Measurements from ENCODE around the gene IL25. TPM values are rescaled to one million over a fixed set of nuclear protein-coding genes. Genes with fewer than 3 reads are reported as not detected.

IL25 gene
- total and polyA plus RNA-seq, 2 experiments from 2014 or later = 3.2 TPM; not detected in 1

DNA sequence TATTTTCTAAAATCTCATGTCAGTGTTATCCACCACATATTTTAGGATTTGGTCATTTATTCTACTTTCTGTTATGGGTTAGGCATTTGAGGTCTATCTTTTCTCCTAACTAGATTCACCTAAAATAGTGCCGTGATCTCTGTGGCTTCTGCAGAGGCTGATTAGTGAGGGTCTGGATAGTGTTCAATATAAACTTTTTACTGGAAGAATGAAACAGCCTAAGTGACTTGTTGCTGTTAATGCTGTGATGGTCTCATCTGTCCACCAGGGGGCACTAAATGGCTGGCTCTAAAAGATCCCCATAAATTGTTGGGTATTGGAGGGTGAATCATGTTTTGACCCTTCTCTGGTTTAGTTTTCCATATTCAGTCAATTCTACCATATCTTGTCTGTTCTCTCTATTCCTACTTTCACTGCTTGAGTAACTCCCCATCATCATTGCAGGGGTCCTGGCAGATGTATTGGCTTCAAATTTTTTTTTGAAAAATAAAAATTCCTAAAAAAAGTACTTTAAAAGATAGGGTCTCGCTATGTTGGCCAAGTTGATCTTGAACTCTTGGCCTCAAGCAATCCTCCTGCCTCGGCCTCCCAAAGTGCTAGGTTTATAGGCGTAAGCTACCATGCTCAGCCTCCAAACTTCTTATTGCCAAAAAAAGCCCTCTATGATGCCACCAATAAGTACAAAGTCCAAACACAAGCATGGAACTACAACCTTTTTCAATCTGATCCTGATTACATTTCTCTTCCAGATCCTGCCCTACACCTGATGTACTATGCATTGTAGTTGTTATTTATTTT, 44.5 kb upstream of the IL25 start:
- no peak overlapping the region for H3K4me3 ChIP-seq
- H3K27ac ChIP-seq = no peak overlapping the region
- TF ChIP-seq, protein P1, sequence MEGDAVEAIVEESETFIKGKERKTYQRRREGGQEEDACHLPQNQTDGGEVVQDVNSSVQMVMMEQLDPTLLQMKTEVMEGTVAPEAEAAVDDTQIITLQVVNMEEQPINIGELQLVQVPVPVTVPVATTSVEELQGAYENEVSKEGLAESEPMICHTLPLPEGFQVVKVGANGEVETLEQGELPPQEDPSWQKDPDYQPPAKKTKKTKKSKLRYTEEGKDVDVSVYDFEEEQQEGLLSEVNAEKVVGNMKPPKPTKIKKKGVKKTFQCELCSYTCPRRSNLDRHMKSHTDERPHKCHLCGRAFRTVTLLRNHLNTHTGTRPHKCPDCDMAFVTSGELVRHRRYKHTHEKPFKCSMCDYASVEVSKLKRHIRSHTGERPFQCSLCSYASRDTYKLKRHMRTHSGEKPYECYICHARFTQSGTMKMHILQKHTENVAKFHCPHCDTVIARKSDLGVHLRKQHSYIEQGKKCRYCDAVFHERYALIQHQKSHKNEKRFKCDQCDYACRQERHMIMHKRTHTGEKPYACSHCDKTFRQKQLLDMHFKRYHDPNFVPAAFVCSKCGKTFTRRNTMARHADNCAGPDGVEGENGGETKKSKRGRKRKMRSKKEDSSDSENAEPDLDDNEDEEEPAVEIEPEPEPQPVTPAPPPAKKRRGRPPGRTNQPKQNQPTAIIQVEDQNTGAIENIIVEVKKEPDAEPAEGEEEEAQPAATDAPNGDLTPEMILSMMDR (IDR thresholded peaks at IDR 0.05; ENCODE audit: low read depth, low read length) = peak; percentile 74
- DNase-seq (ENCODE audit: low read depth in 1 of 2, low spot score in 1 of 2) = peak; percentile 80 to 87
- no peaks in the 10 kb centered on the region for H3K27me3 ChIP-seq
- H3K9me3 ChIP-seq (ENCODE audit: low read depth) = no peaks in the 10 kb centered on the region
- peaks cover 4% of the 10 kb centered on the region for H3K4me1 ChIP-seq (ENCODE audit: low read depth)
- peaks cover 19% of the 10 kb centered on the region for H3K36me3 ChIP-seq

DNA sequence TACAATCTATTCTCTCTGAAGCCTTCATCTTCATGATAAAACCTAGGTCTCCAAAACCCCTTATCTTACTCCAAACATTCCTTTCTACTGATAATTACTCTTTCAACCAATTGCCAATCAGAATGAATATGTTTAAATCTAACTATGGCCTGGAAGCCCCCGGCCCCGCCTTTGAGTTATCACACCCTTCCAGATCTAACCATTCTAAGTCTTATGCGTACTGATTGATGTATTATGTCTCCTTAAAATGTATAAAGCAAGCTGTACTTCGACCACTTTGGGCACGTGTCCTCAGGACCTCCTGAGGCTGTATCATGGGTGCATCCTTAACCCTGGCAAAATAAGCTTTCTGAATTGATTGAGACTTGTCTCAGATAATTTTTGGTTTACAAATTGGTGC, 37.0 kb upstream of the IL25 start:
- TF ChIP-seq, protein P1 (IDR thresholded peaks at IDR 0.05; ENCODE audit: low read depth, low read length) = no peak
- H3K27ac ChIP-seq = no peak overlapping the region
- H3K4me1 ChIP-seq (ENCODE audit: low read depth) = no peaks in the 10 kb centered on the region
- no peaks in the 10 kb centered on the region for H3K36me3 ChIP-seq
- no peaks in the 10 kb centered on the region for H3K9me3 ChIP-seq (ENCODE audit: low read depth)
- no peaks in the 10 kb centered on the region for H3K27me3 ChIP-seq
- no peak overlapping the region for H3K4me3 ChIP-seq
- no peak for DNase-seq (ENCODE audit: low read depth in 1 of 2, low spot score in 1 of 2)

DNA sequence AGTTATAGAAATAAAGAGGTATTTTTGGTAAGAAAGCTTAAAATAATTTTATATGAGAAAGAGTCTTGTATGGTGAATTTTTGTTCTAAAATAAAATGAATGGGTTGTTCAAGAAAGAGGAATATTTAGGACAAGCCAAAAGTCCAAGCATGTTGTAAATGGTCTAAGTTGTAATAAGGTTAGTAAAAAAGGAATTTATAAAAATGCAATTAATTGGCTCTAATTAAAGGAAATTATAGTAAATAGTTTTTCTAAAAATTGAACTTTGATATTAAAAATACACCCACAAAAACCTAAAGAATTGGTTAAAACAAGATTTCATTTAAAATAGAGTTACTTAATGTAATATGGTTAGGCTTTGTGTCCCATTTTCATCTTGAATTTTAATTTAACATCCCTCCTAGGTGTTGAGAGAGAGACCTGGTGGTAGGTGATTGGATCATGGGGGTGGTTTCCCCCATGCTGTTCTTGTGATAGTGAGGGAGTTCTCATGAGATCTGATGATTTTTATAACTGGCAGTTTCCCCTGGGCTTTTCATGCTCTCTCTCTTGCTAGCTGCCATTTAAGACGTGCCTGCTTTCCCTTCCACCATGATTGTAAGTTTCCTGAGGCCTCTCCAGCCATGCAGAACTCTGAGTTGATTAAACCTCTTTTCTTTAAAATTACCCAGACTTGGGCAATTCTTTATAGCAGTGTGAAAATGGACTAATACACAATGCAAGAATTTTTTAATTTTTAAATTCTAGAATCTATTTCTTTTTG, 32.9 kb upstream of the IL25 start:
- Histone ChIP-seq H3K27me3 (no peaks in the 10 kb centered on the region), H3K9me3 (ENCODE audit: low read depth) (no peaks in the 10 kb centered on the region), H3K36me3 (no peaks in the 10 kb centered on the region), H3K4me1 (ENCODE audit: low read depth) (no peaks in the 10 kb centered on the region), H3K4me3 (no peak overlapping the region), H3K27ac (no peak overlapping the region)
- TF ChIP-seq, protein P1 (IDR thresholded peaks at IDR 0.05; ENCODE audit: low read depth, low read length) = no peak
- DNase-seq (ENCODE audit: low read depth in 1 of 2, low spot score in 1 of 2) = no peak

DNA sequence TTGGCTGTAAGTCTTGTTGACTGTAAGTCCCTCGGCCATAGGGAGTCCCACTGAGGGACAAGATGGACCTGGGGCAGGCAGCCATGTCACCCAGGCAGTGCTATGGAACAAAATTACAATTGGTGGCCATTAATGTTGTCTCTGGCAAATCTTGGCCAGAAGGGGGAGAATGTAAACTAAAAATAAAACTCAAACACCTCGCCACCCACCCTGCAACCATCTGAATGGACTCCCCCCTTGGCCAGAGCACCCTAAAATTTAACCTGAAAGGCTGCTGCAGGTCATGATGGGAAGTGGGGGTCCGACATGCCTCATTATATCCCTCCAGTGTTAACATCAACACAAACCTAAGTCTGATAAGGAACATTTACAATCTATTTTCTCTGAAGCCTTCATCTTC, 28.1 kb upstream of the IL25 start:
- H3K36me3 ChIP-seq = no peaks in the 10 kb centered on the region
- no peak overlapping the region for H3K27ac ChIP-seq
- DNase-seq (ENCODE audit: low read depth in 1 of 2, low spot score in 1 of 2) = no peak
- no peaks in the 10 kb centered on the region for H3K4me1 ChIP-seq (ENCODE audit: low read depth)
- H3K27me3 ChIP-seq = no peaks in the 10 kb centered on the region
- no peaks in the 10 kb centered on the region for H3K9me3 ChIP-seq (ENCODE audit: low read depth)
- TF ChIP-seq, protein P1 (IDR thresholded peaks at IDR 0.05; ENCODE audit: low read depth, low read length) = no peak
- H3K4me3 ChIP-seq = no peak overlapping the region

DNA sequence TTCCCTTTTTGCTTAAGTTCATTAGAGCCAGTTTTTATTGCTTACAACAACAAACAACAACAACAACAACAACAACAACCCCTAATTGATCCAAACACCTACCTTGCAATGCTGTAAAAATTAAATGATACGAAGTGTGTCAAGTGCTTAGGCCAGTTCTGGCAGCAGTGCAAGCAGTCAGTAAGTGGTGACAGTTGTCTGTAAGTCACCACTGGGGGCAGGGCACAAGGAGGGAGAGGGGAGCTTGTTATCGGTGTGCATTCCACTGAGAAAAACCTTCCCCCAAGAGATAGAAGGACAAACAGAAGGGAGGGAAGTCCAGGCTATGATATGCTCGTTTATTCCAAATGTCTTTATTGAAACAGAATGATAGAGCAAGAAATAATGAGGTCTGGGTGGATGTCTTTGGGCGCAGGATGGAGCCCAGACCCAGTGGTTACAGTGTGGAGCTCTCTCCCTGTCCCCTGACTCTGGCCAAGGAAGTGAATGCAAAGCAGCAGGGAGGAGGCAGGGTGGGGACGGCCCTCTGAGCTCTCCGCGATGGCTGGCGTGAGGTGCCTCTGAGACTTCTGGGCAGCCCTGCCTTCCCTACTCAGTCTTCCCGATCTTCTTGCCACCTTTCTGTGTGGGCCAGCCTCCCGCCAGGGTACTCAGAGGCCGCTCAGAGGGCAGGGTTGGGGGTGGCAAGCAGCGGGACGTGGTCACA, 26.5 kb upstream of the IL25 start:
- Histone ChIP-seq H3K27ac (peak overlapping the region; percentile 61), H3K4me3 (no peak overlapping the region), H3K9me3 (ENCODE audit: low read depth) (no peaks in the 10 kb centered on the region), H3K4me1 (ENCODE audit: low read depth) (no peaks in the 10 kb centered on the region), H3K27me3 (no peaks in the 10 kb centered on the region), H3K36me3 (no peaks in the 10 kb centered on the region)
- TF ChIP-seq, protein P1 (IDR thresholded peaks at IDR 0.05; ENCODE audit: low read depth, low read length) = no peak
- no peak for DNase-seq (ENCODE audit: low read depth in 1 of 2, low spot score in 1 of 2)
